Karpas-422 (cell line): ENCODE results near the gene CREBRF. TPM values are rescaled to one million over a fixed set of nuclear protein-coding genes. Genes with fewer than 3 reads are reported as not detected.

Experiments
- DNase-seq: peaks from one replicate; pipeline ENCODE4 v3.0.0-alpha.2; 2015
- H2AFZ ChIP-seq: fragments of 200-600 bp; sonication (generic); 2 replicates; pipeline ENCODE4 v1.6.1; 2014; ENCODE audit warnings: antibody characterized with exemption, low read length, mixed read lengths
- H3K27ac ChIP-seq: fragments of 200-600 bp; sonication (generic); 2 replicates; pipeline ENCODE4 v1.5.1; 2014; ENCODE audit warnings: mild to moderate bottlenecking, low read length, moderate library complexity
- H3K27me3 ChIP-seq: fragments of 200-600 bp; sonication (generic); 2 replicates; pipeline ENCODE4 v1.6.1; 2014; ENCODE audit warnings: low read length, mixed read lengths
- H3K36me3 ChIP-seq: fragments of 200-600 bp; sonication (generic); 2 replicates; pipeline ENCODE4 v1.6.1; 2014; ENCODE audit warnings: low read length, mixed read lengths; ENCODE audit not compliant: insufficient read depth
- H3K4me1 ChIP-seq: fragments of 200-600 bp; sonication (generic); 2 replicates; pipeline ENCODE4 v1.6.1; 2014; ENCODE audit warnings: mild to moderate bottlenecking, low read length, mixed read lengths
- H3K4me2 ChIP-seq: fragments of 200-600 bp; sonication (generic); 2 replicates; pipeline ENCODE4 v1.6.1; 2014; ENCODE audit warnings: low read length, low read depth, mild to moderate bottlenecking; ENCODE audit not compliant: poor library complexity, severe bottlenecking
- H3K4me3 ChIP-seq: fragments of 200-600 bp; sonication (generic); 2 replicates; pipeline ENCODE4 v1.5.1; 2014; ENCODE audit warnings: mild to moderate bottlenecking, antibody characterized with exemption, low read length, mixed read lengths
- H3K79me2 ChIP-seq: fragments of 200-600 bp; sonication (generic); 2 replicates; pipeline ENCODE4 v1.6.1; 2014; ENCODE audit warnings: mild to moderate bottlenecking, low read length, mixed read lengths
- H3K9ac ChIP-seq: fragments of 200-600 bp; sonication (generic); 2 replicates; pipeline ENCODE4 v1.6.0; 2014; ENCODE audit warnings: low read length
- H3K9me2 ChIP-seq: fragments of 200-600 bp; sonication (generic), shearing (Covaris generic); replicated peaks from 2 replicates; pipeline ENCODE4 v1.6.0; 2014; ENCODE audit warnings: mild to moderate bottlenecking, low read length, moderate library complexity; ENCODE audit not compliant: insufficient read depth
- H3K9me3 ChIP-seq: fragments of 300-700, 200-600 bp; sonication (generic); 2 replicates; pipeline ENCODE4 v1.6.1; 2014; ENCODE audit warnings: low read length, mixed read lengths
- H4K20me1 ChIP-seq: fragments of 200-600 bp; sonication (generic); 2 replicates; pipeline ENCODE4 v1.6.1; 2014; ENCODE audit warnings: mild to moderate bottlenecking, antibody characterized with exemption, low read length, low read depth; ENCODE audit not compliant: insufficient read depth
- small RNA-seq: library from RNA; depleted of rRNA; stranded (forward); fragments of <200 nt; gene quantifications from one replicate; pipeline ENCODE3, GENCODE V24; 2014
- total RNA-seq: library from RNA; depleted of rRNA; stranded (reverse); fragments of >200 nt; shearing (Covaris generic); gene quantifications from 2 replicates; pipeline ENCODE4 v1.2.3, GENCODE V29; 2014; ENCODE audit warnings: low replicate concordance; rRNA removed

Gene CREBRF
- total RNA-seq, 1 experiment from 2014 or later = 31.9 TPM

DNA sequence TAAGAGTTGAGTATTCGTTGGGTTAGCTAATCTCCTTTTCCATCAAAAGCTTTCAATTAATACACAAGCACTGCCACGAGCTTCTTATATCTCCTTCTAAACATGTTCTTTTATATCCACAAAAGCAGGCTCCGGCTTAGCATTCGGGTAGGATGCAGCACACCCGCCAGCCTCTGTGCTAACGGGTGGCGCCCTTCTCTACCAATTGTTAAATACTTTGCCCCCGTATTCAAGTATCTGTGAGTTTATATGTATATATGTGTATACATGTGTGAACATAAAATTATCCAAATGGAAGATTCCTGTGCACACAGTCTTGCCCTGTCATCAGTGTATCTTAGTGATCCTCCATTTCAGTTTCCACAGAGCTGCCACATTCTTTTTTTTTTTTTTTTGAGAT lies 116.0 kb downstream of the CREBRF start:
- DNase-seq = no peak
- no peaks in the 10 kb centered on the region for H4K20me1 ChIP-seq
- H3K9ac ChIP-seq = no peak overlapping the region
- H3K79me2 ChIP-seq = no peaks in the 10 kb centered on the region
- no peak overlapping the region for H2AFZ ChIP-seq
- no peak overlapping the region for H3K27ac ChIP-seq
- H3K27me3 ChIP-seq = no peaks in the 10 kb centered on the region
- no peak overlapping the region for H3K4me3 ChIP-seq
- H3K9me3 ChIP-seq = no peaks in the 10 kb centered on the region
- no peaks in the 10 kb centered on the region for H3K4me1 ChIP-seq
- no peaks in the 10 kb centered on the region for H3K36me3 ChIP-seq
- no peak overlapping the region for H3K4me2 ChIP-seq
- no peaks in the 10 kb centered on the region for H3K9me2 ChIP-seq

DNA sequence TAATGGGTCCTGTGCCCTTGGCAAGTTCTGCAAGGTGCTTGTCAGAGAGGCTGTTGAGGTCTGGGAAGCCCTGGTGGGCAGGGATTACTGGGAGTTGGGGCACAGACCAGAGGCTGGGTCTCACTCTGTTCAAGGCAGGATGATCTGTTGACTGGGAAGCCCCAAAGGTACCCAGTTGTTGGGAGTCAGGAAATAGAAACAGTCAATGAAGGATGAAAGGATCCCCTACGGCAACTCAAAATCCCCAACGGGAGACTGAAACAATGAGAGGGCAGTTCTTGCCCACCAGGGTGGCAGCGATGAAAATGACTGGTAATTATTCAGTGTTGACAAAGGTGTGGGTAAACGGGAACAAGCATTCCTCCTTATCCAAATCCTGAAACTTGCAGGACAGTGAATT lies 119.4 kb downstream of the CREBRF start:
- H3K4me3 ChIP-seq = no peak overlapping the region
- no peaks in the 10 kb centered on the region for H3K9me2 ChIP-seq
- no peak overlapping the region for H2AFZ ChIP-seq
- H4K20me1 ChIP-seq = no peaks in the 10 kb centered on the region
- no peak overlapping the region for H3K9ac ChIP-seq
- no peaks in the 10 kb centered on the region; the same call in 1 of the 2 replicates for H3K27me3 ChIP-seq
- no peaks in the 10 kb centered on the region for H3K4me1 ChIP-seq
- no peaks in the 10 kb centered on the region for H3K79me2 ChIP-seq
- DNase-seq = peak; percentile 30
- no peak overlapping the region for H3K27ac ChIP-seq
- H3K36me3 ChIP-seq = no peaks in the 10 kb centered on the region
- H3K4me2 ChIP-seq = no peak overlapping the region
- peaks cover 4% of the 10 kb centered on the region; the same call in 1 of the 2 replicates for H3K9me3 ChIP-seq

DNA sequence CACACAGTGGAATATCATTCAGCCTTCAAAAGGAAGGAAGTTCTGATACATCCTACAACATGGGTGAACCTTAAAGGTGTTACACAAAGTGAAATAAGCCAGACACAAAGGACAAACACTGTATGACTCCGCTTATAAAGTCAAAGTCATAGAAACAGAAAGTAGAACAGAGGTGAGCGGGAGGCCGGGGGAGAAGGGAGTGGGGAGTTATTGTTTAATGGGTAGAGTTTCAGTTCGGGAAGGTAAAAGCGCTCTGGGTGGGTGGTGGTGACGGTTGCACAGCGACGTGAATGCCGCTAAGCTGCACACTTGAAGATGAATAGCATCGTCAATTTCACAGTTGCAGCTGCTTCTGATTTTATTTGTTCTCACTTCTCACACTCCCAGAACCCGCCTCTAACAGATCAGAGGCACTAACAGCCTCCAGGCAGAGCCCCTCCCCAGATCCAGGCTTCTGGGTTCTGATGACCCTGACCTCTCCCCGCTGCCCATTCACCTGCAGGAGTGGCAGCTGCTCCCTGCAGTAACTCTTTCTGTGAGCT lies 122.3 kb downstream of the CREBRF start:
- no peaks in the 10 kb centered on the region for H3K9me2 ChIP-seq
- H3K36me3 ChIP-seq = no peaks in the 10 kb centered on the region
- H2AFZ ChIP-seq = no peak overlapping the region
- H3K9me3 ChIP-seq = peaks cover 4% of the 10 kb centered on the region; the same call in 1 of the 2 replicates
- H3K27ac ChIP-seq = no peak overlapping the region
- H3K79me2 ChIP-seq = no peaks in the 10 kb centered on the region
- no peak overlapping the region for H3K4me2 ChIP-seq
- no peak overlapping the region for H3K4me3 ChIP-seq
- no peaks in the 10 kb centered on the region; the same call in 1 of the 2 replicates for H3K27me3 ChIP-seq
- DNase-seq = no peak
- no peaks in the 10 kb centered on the region for H4K20me1 ChIP-seq
- H3K9ac ChIP-seq = no peak overlapping the region
- no peaks in the 10 kb centered on the region for H3K4me1 ChIP-seq

DNA sequence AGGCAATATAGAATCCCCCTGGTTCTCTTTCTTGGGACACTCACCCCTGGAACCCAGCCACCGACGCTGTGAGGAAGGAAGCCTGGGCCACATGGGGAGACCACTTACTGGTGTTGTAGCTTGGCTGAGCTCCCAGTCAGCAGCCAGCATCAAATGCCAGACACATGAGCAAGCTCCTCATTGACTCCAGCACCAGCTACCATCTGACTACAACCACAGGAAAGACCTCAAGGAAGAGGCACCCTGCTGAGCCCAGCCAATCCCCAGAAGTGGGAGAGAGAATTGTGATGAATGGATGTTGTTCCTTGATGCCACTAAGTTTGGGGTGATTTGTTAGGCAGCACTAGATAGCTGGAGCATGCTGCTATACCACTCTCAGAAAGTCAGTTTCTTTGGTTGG lies 124.2 kb downstream of the CREBRF start:
- Histone ChIP-seq H3K36me3 (no peaks in the 10 kb centered on the region), H3K9ac (no peak overlapping the region), H3K9me2 (no peaks in the 10 kb centered on the region), H4K20me1 (no peaks in the 10 kb centered on the region), H3K9me3 (peaks cover 4% of the 10 kb centered on the region; the same call in 1 of the 2 replicates), H3K4me1 (no peaks in the 10 kb centered on the region), H2AFZ (no peak overlapping the region), H3K27ac (no peak overlapping the region), H3K27me3 (no peaks in the 10 kb centered on the region; the same call in 1 of the 2 replicates), H3K79me2 (no peaks in the 10 kb centered on the region), H3K4me2 (no peak overlapping the region), H3K4me3 (no peak overlapping the region)
- no peak for DNase-seq

DNA sequence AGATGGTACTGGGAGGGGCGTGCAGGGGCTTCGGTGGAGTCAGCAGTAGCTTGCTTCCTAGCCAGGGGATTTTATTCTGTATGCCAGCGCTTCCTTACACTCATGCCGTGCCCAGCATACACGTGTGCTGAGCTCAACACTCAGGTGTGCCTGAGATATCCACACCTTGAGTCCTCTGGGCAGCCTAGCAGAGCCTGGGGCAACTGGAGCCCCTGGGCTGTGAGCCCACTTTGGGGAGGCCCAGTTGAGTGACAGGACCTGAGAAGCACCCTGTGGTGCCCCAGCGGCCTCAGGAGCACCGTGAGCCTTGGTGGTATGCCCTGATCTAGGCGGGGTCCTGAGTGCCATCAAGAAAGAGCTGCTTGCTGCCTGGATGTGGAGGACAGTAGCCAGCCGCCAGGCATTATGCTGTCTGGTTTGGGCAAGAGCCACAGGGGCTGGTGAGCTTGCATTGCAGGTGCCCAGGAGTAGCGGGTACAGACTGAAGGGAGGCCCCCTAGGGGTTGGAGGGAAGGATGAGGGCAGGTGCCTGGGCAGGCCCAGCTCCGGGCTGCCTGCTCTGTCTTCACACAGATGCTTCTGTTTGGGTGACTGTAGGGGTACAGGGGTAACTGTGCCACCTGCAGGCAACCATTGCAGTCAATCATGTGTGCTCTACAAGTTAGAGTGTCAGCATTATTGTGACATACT lies 131.0 kb downstream of the CREBRF start:
- Histone ChIP-seq H3K4me3 (no peak overlapping the region), H3K27ac (no peak overlapping the region), H3K4me2 (no peak overlapping the region), H3K4me1 (no peaks in the 10 kb centered on the region), H3K27me3 (no peaks in the 10 kb centered on the region), H4K20me1 (no peaks in the 10 kb centered on the region), H3K9ac (no peak overlapping the region), H3K9me3 (no peaks in the 10 kb centered on the region), H3K36me3 (no peaks in the 10 kb centered on the region), H3K79me2 (no peaks in the 10 kb centered on the region), H3K9me2 (no peaks in the 10 kb centered on the region), H2AFZ (no peak overlapping the region)
- DNase-seq = peak; percentile 80

DNA sequence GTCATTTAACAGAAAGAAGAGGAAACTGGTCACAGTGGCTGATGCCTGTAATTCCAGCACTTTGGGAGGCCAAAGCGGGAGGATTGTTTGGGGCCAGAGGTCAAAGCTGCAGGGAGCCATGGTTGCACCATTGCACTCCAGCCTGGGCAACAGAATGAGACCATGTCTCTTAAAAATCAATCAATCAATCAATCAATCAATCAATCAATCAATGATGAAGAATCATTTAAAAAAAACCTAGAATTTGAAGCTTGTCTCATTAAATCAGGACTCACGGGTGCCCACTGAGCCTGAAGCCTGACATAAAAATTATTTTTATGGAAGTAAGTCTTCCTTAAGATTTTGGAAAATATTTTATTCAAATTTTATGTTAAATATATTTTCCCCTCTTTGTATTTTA lies 132.1 kb downstream of the CREBRF start:
- no peaks in the 10 kb centered on the region for H3K79me2 ChIP-seq
- H3K9me2 ChIP-seq = no peaks in the 10 kb centered on the region
- no peaks in the 10 kb centered on the region for H4K20me1 ChIP-seq
- H2AFZ ChIP-seq = no peak overlapping the region
- no peaks in the 10 kb centered on the region for H3K36me3 ChIP-seq
- no peaks in the 10 kb centered on the region for H3K9me3 ChIP-seq
- no peak overlapping the region for H3K27ac ChIP-seq
- no peak overlapping the region for H3K4me2 ChIP-seq
- DNase-seq = no peak
- no peaks in the 10 kb centered on the region for H3K4me1 ChIP-seq
- no peak overlapping the region for H3K4me3 ChIP-seq
- no peak overlapping the region for H3K9ac ChIP-seq
- no peaks in the 10 kb centered on the region for H3K27me3 ChIP-seq

Small RNAs within 50 kb of the gene (small RNA-seq; reads per million reads assigned to genes)
- gene RF00019 = not detected
- 12.5 reads per million, percentile 93 among the genes with 10 or more reads in this experiment for gene SNORA74B

Other genes starting within 250 kb of the CREBRF start
- 54.4 and 67.2 TPM in 2 replicates for gene ERGIC1, start 222.1 kb upstream of the CREBRF start, total RNA-seq
- 17.0 and 18.5 TPM in 2 replicates for gene RPL26L1, start 96.9 kb upstream of the CREBRF start, total RNA-seq
- gene ATP6V0E1, start 72.6 kb upstream of the CREBRF start, total RNA-seq = 78.4 and 134 TPM in 2 replicates
- 13.8 and 15.1 TPM in 2 replicates for gene BNIP1, start 88.2 kb downstream of the CREBRF start, total RNA-seq
- not detected in 2 replicates for gene NKX2-5, start 178.9 kb downstream of the CREBRF start, total RNA-seq